Aorta (tissue), 5 donors: ENCODE data around the gene ROBO1. TPM values are rescaled to one million over a fixed set of nuclear protein-coding genes. Genes with fewer than 3 reads are reported as not detected.
"Not testable (repeated sequence)": the region's sequence is repeated elsewhere in the genome, so short reads cannot be mapped to it uniquely, and the experiment has no call there.

Source experiments
- ATAC-seq: fragments of 200-7000 bp; cut with Tn5 transposase; one replicate; pipeline ENCODE4 v1.9.1; 2022; ENCODE audit warnings: moderate library complexity; ENCODE audit not compliant: low FRiP score
- DNase-seq, 2 donors: peaks; one replicate each; pipeline ENCODE4 v3.0.0-alpha.2; 2020
- H3K27ac ChIP-seq, 2 donors: one replicate each; pipeline ENCODE4 v1.5.1; 2013; ENCODE audit warnings: low read length in 2 of 2, mild to moderate bottlenecking in 2 of 2, moderate library complexity in 2 of 2, control low read depth in 1 of 2, inconsistent platforms in 1 of 2, low read depth in 1 of 2
- H3K27me3 ChIP-seq, 2 donors: one replicate each; pipeline ENCODE4 v1.6.1; 2013; ENCODE audit warnings: control low read depth in 1 of 2, low read length in 1 of 2, mild to moderate bottlenecking in 1 of 2, moderate library complexity in 1 of 2; ENCODE audit not compliant: insufficient read depth in 2 of 2, control insufficient read depth in 1 of 2
- H3K36me3 ChIP-seq, 2 donors: one replicate each; pipeline ENCODE4 v1.6.1; 2013; ENCODE audit warnings: control low read depth in 1 of 2, low read length in 1 of 2, mild to moderate bottlenecking in 1 of 2; ENCODE audit not compliant: insufficient read depth in 2 of 2, control insufficient read depth in 1 of 2
- H3K4me1 ChIP-seq, 2 donors: one replicate each; pipeline ENCODE4 v1.6.1; 2013; ENCODE audit warnings: low read length in 2 of 2, control low read depth in 1 of 2, mild to moderate bottlenecking in 1 of 2, moderate library complexity in 1 of 2; ENCODE audit not compliant: insufficient read depth in 2 of 2, control insufficient read depth in 1 of 2
- H3K4me3 ChIP-seq, 2 donors: one replicate each; pipeline ENCODE4 v1.5.1; 2013; ENCODE audit warnings: low read length in 2 of 2, control low read depth in 1 of 2, mild to moderate bottlenecking in 1 of 2
- H3K9me3 ChIP-seq: one replicate; pipeline ENCODE4 v1.6.1; 2013; ENCODE audit warnings: mild to moderate bottlenecking, low read length; ENCODE audit not compliant: control insufficient read depth
- whole genome bisulfite sequencing, 2 donors: extraction: QIAGEN DNeasy Blood & Tissue Kit; methylation state at CpG; one replicate each; pipeline ENCODE4 v1.1.7; 2013; 5-methylcytosine and 5-hydroxymethylcytosine counted together
- intact Hi-C, 2 donors: fragments of 100-400 bp; cut with DNase I; formaldehyde crosslinking; loops; one replicate each; pipeline versions ENCODE4 v1.14.2 to v1.15.0; 2022
- polyA plus RNA-seq, 2 donors: library from polyadenylated mRNA; stranded (reverse); fragments of 200-250 nt; gene quantifications; one replicate each; pipeline ENCODE4 v1.2.3, GENCODE V29; 2013
- total RNA-seq, 2 donors: library from RNA; stranded (reverse); fragmentation: NEBNext Ultra II Directional; extraction: Animal tissue kit (Norgen Biotek cat#: 25700); gene quantifications; one replicate each; pipeline ENCODE4 v1.2.1, GENCODE V29; 2021
- donor health status: healthy with polysubstance abuse.
- donor health status: Bipolar disorder and iron deficiency.
- donor health status: DM: no; HTN: no; CAD: no.
- donor health status: DM: no; HTN: no; CAD: no.
- donor health status: DM: yes; HTN: yes; CAD: no.

The ROBO1 gene
- total and polyA plus RNA-seq, 4 donors = 2.1 to 33.1 (median 16.6) TPM

DNA sequence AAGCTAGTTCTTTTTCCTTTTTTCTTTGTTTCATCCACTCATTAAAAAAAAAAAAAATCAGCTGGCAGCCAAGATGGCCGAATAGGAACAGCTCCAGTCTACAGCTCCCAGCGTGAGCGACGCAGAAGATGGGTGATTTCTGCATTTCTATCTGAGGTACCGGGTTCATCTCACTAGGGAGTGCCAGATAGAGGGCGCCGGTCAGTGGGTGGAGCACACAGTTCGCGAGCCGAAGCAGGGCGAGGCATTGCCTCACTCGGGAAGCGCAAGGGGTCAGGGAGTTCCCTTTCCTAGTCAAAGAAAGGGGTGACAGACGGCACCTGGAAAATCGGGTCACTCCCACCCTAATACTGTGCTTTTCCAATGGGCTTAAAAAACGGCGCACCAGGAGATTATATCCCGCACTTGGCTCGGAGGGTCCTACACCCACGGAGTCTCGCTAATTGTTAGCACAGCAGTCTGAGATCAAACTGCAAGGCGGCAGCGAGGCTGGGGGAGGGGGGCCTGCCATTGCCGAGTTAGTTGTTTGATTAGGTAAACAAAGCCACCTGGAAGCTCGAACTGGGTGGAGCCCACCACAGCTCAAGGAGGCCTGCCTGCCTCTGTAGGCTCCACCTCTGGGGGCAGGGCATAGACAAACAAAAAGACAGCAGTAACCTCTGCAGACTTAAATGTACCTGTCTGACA is 1092.5 kb downstream of the ROBO1 start:
- H3K27ac ChIP-seq, H3K4me1 ChIP-seq, H3K4me3 ChIP-seq, ATAC-seq, H3K36me3 ChIP-seq, H3K9me3 ChIP-seq, H3K27me3 ChIP-seq, DNase-seq, intact Hi-C loops: not testable (repeated sequence)
- 97% methylated on average over 23 to 25 of the region's 25 CpGs for WGBS, 2 donors

DNA sequence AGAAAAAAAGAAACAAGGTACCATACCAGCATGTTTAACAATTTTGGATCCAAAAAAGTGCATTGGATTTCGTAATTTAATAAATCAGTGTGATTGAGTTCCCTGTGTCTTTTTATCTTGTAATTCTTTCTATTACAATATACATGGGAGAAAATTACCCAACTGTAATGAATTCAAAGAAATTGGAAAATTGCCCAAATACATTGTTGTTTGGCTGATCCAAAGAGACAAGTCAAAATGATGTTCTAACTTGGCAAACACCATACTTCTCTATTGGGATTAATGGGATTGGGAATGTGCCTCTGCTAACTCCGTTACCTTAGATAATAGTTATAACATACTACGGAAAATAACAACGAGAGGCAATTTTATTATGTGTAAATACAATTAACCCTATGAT is 1097.1 kb downstream of the ROBO1 start:
- intact Hi-C loops = no loop called here
- DNase-seq (no peak), ATAC-seq (no peak)
- H3K4me3 ChIP-seq = no peak overlapping the region
- no peaks in the 10 kb centered on the region for H3K27me3 ChIP-seq
- no peaks in the 10 kb centered on the region for H3K4me1 ChIP-seq
- no peak overlapping the region for H3K27ac ChIP-seq
- H3K9me3 ChIP-seq = no peaks in the 10 kb centered on the region
- H3K36me3 ChIP-seq = peaks cover 0 to 2% of the 10 kb centered on the region in 2 donors
- WGBS, 2 donors = 92 to 95% methylated on average over 4 of the region's 4 CpGs

DNA sequence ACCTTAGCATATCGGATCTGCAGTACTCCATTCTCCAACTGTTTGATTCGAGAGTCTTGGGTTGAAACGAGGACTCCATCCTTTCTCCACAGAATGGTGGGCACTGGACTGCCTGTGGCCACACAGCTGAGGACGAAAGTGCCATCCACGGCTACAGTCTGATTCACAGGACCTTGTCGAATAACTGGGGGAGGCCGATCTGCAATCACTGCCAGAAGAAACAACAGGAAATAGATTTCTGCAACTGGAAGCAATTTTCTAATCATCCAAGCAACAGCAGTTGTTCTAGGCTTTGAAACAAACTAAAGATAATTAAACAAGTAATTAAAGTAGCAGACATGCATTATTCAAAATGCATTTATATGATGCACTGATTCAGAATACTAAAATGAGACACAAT is 1097.7 kb downstream of the ROBO1 start:
- 82 to 88% methylated on average over 7 of the region's 7 CpGs for WGBS, 2 donors
- no peaks in the 10 kb centered on the region for H3K27me3 ChIP-seq
- DNase-seq (no peak), ATAC-seq (no peak)
- H3K4me3 ChIP-seq = no peak overlapping the region
- no peak overlapping the region for H3K27ac ChIP-seq
- H3K36me3 ChIP-seq = peaks cover 0 to 2% of the 10 kb centered on the region in 2 donors
- intact Hi-C loops = no loop called here
- no peaks in the 10 kb centered on the region for H3K9me3 ChIP-seq
- no peaks in the 10 kb centered on the region for H3K4me1 ChIP-seq

DNA sequence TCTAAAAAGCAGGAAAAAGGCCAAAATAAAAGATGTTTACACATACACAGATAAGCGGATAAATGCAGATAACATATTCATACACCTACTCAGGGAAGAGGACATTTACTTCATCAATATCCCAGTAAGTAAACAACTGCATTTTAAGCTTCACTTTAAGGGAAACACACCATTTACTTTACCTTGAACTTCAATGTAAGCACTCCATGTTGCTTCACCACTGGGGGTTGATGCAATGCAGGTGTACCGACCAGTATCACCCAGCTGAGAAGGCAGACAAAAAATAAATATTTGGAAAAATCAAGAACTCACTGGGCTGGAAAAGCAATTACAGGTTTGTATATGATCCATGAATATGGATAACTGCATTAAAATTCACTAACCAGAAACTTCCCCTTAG is 1099.5 kb downstream of the ROBO1 start:
- intact Hi-C loops = no loop called here
- no peak for DNase-seq
- WGBS, 2 donors = 48 to 80% methylated on average over 2 of the region's 2 CpGs

DNA sequence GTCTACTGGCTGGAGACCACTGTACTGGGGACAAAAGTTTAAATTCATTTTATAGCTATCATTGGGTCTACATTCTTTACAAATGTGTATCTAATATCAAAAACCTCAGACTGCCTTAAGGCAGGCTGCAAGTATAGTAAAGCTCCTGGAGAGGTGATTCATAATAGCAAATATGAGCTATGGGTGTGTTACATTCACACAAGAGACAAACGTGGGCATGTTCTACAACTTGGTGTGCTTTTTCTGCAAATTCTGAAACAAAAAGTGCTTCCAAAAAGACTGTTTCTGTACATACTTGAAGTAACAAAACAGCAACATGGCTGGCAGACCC is 1101.4 kb downstream of the ROBO1 start:
- DNase-seq = no peak
- H3K4me1 ChIP-seq = no peaks in the 10 kb centered on the region
- H3K4me3 ChIP-seq = no peak overlapping the region
- 35 to 50% methylated on average over 1 of the region's 1 CpG for WGBS, 2 donors
- intact Hi-C loops = no loop called here
- no peak overlapping the region for H3K27ac ChIP-seq
- ATAC-seq = no peak
- peaks cover 0 to 2% of the 10 kb centered on the region in 2 donors for H3K36me3 ChIP-seq
- no peaks in the 10 kb centered on the region for H3K27me3 ChIP-seq
- H3K9me3 ChIP-seq = no peaks in the 10 kb centered on the region

More for the DNA sequence above, 1099.5 kb downstream of the ROBO1 start:
- no peaks in the 10 kb centered on the region for H3K9me3 ChIP-seq
- ATAC-seq = no peak
- no peak overlapping the region for H3K27ac ChIP-seq
- H3K4me3 ChIP-seq = no peak overlapping the region
- H3K4me1 ChIP-seq = no peaks in the 10 kb centered on the region
- peaks cover 0 to 2% of the 10 kb centered on the region in 2 donors for H3K36me3 ChIP-seq
- H3K27me3 ChIP-seq = no peaks in the 10 kb centered on the region

DNA sequence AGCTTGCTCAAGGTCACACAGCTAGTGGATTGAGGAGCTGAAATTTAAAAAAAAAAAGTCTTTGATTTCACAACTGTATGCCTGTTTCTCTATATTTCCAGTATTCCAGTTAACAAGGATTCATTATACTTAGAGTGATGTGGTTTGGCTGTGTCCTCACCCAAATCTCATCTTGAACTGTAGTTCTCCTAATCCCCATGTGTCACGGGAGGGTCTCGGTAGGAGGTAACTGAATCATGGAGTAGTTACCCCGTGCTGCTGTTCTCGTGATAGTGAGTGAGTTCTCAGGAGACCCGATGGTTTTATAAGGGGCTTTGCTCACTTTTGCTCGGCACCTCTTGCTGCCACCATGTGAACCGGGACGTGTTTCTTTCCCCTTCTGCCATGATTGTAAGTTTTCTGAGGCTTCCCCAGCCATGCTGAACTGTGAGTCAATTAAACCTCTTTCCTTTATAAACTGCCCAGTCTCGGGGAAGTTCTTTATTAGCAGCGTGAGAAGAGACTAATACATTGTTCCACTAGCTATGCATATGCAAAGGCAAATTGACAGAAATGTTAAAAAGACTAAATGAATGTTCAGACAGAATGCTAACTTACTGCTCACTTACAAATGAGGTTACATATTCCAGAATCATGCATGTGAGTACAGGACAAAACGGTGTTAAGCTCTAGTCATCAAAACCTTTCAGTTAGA is 1101.9 kb downstream of the ROBO1 start:
- no peak overlapping the region for H3K4me3 ChIP-seq
- no peak for DNase-seq
- H3K27me3 ChIP-seq = no peaks in the 10 kb centered on the region
- H3K27ac ChIP-seq = no peak overlapping the region
- H3K36me3 ChIP-seq = peaks cover 0 to 2% of the 10 kb centered on the region in 2 donors
- WGBS, 2 donors = 94% methylated on average over 11 of the region's 11 CpGs
- no peaks in the 10 kb centered on the region for H3K9me3 ChIP-seq
- ATAC-seq = no peak
- H3K4me1 ChIP-seq = no peaks in the 10 kb centered on the region
- intact Hi-C loops = no loop called here

DNA sequence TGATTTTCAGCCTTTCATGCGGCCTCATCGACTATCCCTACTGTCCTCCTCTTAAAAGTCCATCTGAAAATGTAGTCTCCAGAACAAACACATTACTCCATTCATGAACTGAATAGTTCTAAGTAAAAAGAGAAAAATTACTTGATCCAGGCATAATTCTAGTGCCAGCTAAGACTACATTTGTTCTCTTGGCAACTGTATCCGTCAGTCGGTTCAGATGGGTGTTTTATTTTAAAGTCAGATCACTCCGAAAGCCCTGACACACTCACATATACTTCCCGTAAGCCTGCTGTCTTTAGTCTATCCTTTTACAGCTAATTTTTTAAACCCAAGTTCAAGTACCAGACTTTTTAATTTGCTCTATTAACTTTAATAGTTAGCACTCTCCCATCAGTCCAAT is 1102.7 kb downstream of the ROBO1 start:
- 15 to 20% methylated on average over 6 of the region's 6 CpGs for WGBS, 2 donors
- intact Hi-C loops = no loop called here

DNA sequence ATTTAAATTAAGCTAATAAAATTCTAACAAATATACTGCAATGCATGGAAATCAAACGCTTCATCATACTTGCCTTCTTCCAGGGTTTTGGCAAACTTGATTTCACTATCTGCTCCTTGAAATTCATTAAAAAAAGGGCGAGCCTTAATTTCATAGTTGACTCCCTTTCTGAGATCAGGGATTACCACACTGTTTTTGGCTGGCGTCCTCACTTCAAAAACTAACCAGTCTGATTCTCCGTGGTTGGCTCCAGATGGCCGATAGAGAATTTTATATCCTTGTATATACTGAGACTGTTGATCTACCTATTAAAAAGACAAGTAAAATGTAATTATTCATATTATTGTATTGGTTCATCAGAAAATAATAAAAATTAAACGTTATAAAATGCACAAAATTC is 1106.8 kb downstream of the ROBO1 start:
- intact Hi-C loops = loop anchor here (2.0 to 5.0 kb wide), 2 partner anchors 371 to 372 kb away; no protein-coding TSS in a partner anchor
- H3K27ac ChIP-seq = no peak overlapping the region
- DNase-seq (no peak), ATAC-seq (no peak)
- H3K4me1 ChIP-seq = no peaks in the 10 kb centered on the region
- H3K4me3 ChIP-seq = no peak overlapping the region
- no peaks in the 10 kb centered on the region for H3K27me3 ChIP-seq
- H3K9me3 ChIP-seq = no peaks in the 10 kb centered on the region
- WGBS, 2 donors = 85 to 90% methylated on average over 6 of the region's 6 CpGs
- H3K36me3 ChIP-seq = no peaks in the 10 kb centered on the region

More for the DNA sequence above, 1102.7 kb downstream of the ROBO1 start:
- Histone ChIP-seq H3K27ac (no peak overlapping the region), H3K27me3 (no peaks in the 10 kb centered on the region), H3K36me3 (peaks cover 0 to 2% of the 10 kb centered on the region in 2 donors), H3K4me3 (no peak overlapping the region), H3K9me3 (no peaks in the 10 kb centered on the region), H3K4me1 (no peaks in the 10 kb centered on the region)
- ATAC-seq (no peak), DNase-seq (no peak)

DNA sequence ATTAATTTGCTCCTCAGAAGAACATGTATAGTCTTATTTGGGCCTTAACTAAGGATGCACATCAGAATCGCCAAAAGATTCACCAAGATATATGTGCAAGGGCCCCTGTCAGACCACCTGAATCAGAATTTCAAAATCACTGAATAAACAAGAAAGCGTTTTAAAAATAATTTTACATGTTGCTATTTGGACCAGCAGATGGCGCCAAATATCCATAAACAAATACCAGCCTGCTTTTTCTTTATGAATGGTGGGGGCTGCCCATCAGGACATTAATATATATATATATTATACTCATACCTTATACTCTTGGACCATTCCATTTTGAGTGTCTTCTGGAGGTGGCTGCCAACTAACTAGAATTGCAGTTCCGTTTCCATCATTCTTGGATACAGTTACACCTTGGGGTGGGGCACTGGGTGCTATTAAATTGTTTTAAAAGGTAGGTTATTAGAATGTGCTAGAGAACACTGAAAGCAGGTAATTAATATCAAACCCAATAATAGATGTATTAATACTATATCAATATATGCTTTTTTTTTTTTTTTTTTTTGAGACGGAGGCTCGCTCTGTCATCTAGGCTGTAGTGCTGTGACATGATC is 1108.3 kb downstream of the ROBO1 start:
- ATAC-seq (no peak), DNase-seq (no peak)
- no peak overlapping the region for H3K27ac ChIP-seq
- WGBS, 2 donors = 48% methylated on average over 6 of the region's 6 CpGs
- H3K9me3 ChIP-seq = no peaks in the 10 kb centered on the region
- no peaks in the 10 kb centered on the region for H3K27me3 ChIP-seq
- no peak overlapping the region for H3K4me3 ChIP-seq
- no peaks in the 10 kb centered on the region for H3K36me3 ChIP-seq
- no peaks in the 10 kb centered on the region for H3K4me1 ChIP-seq
- intact Hi-C loops = no loop called here
